ENCODE results near the gene SNX18. TPM values are rescaled to one million over a fixed set of nuclear protein-coding genes. Genes with fewer than 3 reads are reported as not detected.

The SNX18 gene
- total and polyA plus RNA-seq, 2 of the 8 experiments (the other 6 are each of a cell fraction or from before 2014, with no cell fraction given): 5.8 to 17.7 TPM

DNA sequence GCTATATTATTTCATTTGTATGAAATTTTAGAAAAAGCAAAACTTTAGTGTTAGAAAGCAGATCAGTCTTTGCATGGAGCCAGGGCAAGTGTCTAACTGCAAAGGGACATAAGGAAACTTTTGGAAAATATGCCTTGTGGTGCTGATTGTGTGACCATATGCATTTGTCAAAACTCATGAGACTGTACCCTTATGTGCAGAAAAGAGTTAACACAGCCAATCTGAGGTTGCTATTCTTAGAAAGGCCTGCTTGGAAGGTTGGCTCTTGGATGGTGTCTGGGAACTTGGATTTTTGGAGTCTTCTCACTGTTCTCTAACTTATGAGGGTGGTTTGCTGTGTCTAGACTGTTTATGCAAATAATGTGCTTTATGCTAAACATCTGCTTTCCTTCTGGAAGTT lies 76.6 kb downstream of the SNX18 start:
- Histone ChIP-seq H3K27ac (ENCODE audit: low read depth, low read length) (no peak overlapping the region), H3K23me2 (ENCODE audit: low read depth, low read length) (no peaks in the 10 kb centered on the region), H4K20me1 (replicated peaks in 1 of 2; ENCODE audit: control insufficient read depth in 1 of 2, insufficient read depth in 2 of 2, low read length in 2 of 2) (no peaks in the 10 kb centered on the region), H3K79me1 (ENCODE audit: low read depth, low read length) (no peaks in the 10 kb centered on the region), H3K4me1 (replicated peaks in 1 of 4; ENCODE audit: control insufficient read depth in 3 of 4, insufficient read depth in 4 of 4, low read length in 3 of 4) (no peaks in the 10 kb centered on the region), H2AFZ (ENCODE audit: low read length) (no peak overlapping the region), H3K4ac (replicated peaks; ENCODE audit: insufficient read length, low read depth, low read length) (no peak overlapping the region), H3K14ac (ENCODE audit: insufficient read length) (no peak overlapping the region), H2AK5ac (ENCODE audit: low read depth, low read length) (no peak overlapping the region), H3K9ac (replicated peaks in 1 of 4; ENCODE audit: extremely low read depth in 1 of 4, low read depth in 3 of 4, low read length in 3 of 4) (no peak overlapping the region), H4K91ac (replicated peaks; ENCODE audit: insufficient read length, low read length) (no peak overlapping the region), H2BK15ac (ENCODE audit: low read length) (no peak overlapping the region), H4K8ac (ENCODE audit: extremely low read depth, insufficient read depth, low read length) (no peak overlapping the region), H2BK20ac (ENCODE audit: low read length) (no peak overlapping the region), H3K18ac (ENCODE audit: extremely low read depth, low read length) (no peak overlapping the region), H3K4me3 (ENCODE audit: extremely low read depth in 1 of 4, insufficient read depth in 2 of 4, low read depth in 3 of 4, low read length in 4 of 4) (no peak overlapping the region), H4K5ac (ENCODE audit: insufficient read length, low read depth, low read length) (no peak overlapping the region), H3K36me3 (ENCODE audit: control insufficient read depth in 2 of 4, insufficient read depth in 4 of 4, low read length in 3 of 4) (no peaks in the 10 kb centered on the region), H2BK12ac (ENCODE audit: low read depth, low read length) (no peak overlapping the region), H2BK120ac (replicated peaks; ENCODE audit: low read depth, low read length) (no peak overlapping the region), H3K79me2 (ENCODE audit: control insufficient read depth in 1 of 2, insufficient read depth in 2 of 2, low read length in 2 of 2) (no peaks in the 10 kb centered on the region), H2BK5ac (ENCODE audit: low read depth, low read length) (no peak overlapping the region), H3K9me3 (ENCODE audit: insufficient read depth in 2 of 2, low read depth in 1 of 2, low read length in 1 of 2) (no peaks in the 10 kb centered on the region), H3K4me2 (ENCODE audit: insufficient read depth in 1 of 2, low read depth in 2 of 2, low read length in 2 of 2) (no peak overlapping the region), H3K23ac (ENCODE audit: insufficient read length) (no peak overlapping the region), H3K56ac (replicated peaks; ENCODE audit: insufficient read length, low read depth, low read length) (no peak overlapping the region), H3K27me3 (replicated peaks in 1 of 4; ENCODE audit: control insufficient read depth in 3 of 4, extremely low read depth in 1 of 4, insufficient read depth in 3 of 4, low read length in 3 of 4) (no peaks in the 10 kb centered on the region)
- ChIA-PET CTCF (ENCODE audit: partially characterized antibody) (no interaction called here), POLR2A (ENCODE audit: partially characterized antibody) (no interaction called here)
- FAIRE-seq: no peak
- no peak for DNase-seq (ENCODE audit: low read depth in 1 of 2, low spot score in 2 of 2)
- no peak for TF ChIP-seq POLR2AphosphoS5 (IDR thresholded peaks at IDR 0.05; ENCODE audit: low read depth, low read length)
- no peak for TF ChIP-seq PHF8 (conservative IDR thresholded peaks at IDR 0.05; ENCODE audit: low read depth, low read length)
- no peak for TF ChIP-seq FOSL1 (IDR thresholded peaks at IDR 0.05; ENCODE audit: insufficient read depth, low read depth, low read length)
- TF ChIP-seq ZNF274 (IDR thresholded peaks at IDR 0.05; ENCODE audit: borderline replicate concordance, extremely low read depth, low read length): no peak
- no peak for TF ChIP-seq CTBP2 (IDR thresholded peaks at IDR 0.05; ENCODE audit: borderline replicate concordance, insufficient read depth, insufficient read length, low read length)
- no peak for TF ChIP-seq NRF1 (IDR thresholded peaks at IDR 0.05; ENCODE audit: low read depth, low read length)
- no peak for TF ChIP-seq HDAC2 (IDR thresholded peaks at IDR 0.05; ENCODE audit: borderline replicate concordance in 1 of 2, low read depth in 2 of 2, low read length in 2 of 2)
- no peak for TF ChIP-seq SIN3A (conservative IDR thresholded peaks at IDR 0.05 in 1 of 2, IDR thresholded peaks at IDR 0.05 in 1 of 2; ENCODE audit: low read depth in 1 of 2, low read length in 2 of 2)
- TF ChIP-seq HDAC6 (IDR thresholded peaks at IDR 0.05; ENCODE audit: low read depth, low read length): no peak
- TF ChIP-seq GABPA (IDR thresholded peaks at IDR 0.05; ENCODE audit: borderline replicate concordance, insufficient read depth, low read length): no peak
- TF ChIP-seq RNF2 (IDR thresholded peaks at IDR 0.05; ENCODE audit: borderline replicate concordance, low read depth, low read length, missing control alignments, poor library complexity, severe bottlenecking): no peak
- no peak for TF ChIP-seq EGR1 (IDR thresholded peaks at IDR 0.05; ENCODE audit: borderline replicate concordance, low read depth, low read length)
- no peak for TF ChIP-seq MAFK (IDR thresholded peaks at IDR 0.05; ENCODE audit: low read depth, low read length)
- TF ChIP-seq SAP30 (IDR thresholded peaks at IDR 0.05; ENCODE audit: insufficient read depth, insufficient replicate concordance, low read length): no peak

Data from H1 (cell line).